Activated CD4-positive, alpha-beta T cell treated with anti-CD3 and anti-CD28 coated beads for 24 hours (primary cell): ENCODE measurements around the gene CORIN.
"Not testable (repeated sequence)": the region's sequence is repeated elsewhere in the genome, so short reads cannot be mapped to it uniquely, and the experiment has no call there.

Experiments used
- DNase-seq, 2 donors: peaks; one replicate each; pipeline ENCODE4 v3.0.0-alpha.2; 2020; ENCODE audit warnings: low read depth in 2 of 2

CORIN gene

DNA sequence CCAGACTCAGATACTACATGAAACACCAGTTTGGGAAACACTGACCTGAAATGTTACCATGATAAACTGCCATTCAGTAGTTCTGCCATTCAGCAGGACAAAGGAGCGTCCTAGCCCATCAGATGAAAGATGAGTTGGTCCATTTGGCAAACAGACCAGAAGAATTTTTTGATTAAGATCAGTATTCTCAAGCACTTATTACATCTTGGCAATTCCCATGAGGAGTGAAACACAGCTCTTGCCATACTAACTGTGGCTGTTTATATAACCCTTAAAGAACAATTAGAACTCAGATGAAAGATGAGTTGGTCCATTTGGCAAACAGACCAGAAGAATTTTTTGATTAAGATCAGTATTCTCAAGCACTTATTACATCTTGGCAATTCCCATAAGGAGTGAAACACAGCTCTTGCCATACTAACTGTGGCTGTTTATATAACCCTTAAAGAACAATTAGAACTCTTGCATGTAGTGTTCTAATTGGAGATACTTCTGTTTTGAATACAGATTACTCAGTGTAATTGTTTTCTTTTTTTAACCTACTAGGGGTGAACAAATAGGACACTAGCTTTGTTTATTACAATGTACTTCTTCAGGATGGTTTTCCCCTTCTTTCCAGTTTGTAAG is 146.0 kb downstream of the CORIN start:
- not testable (repeated sequence) for DNase-seq

DNA sequence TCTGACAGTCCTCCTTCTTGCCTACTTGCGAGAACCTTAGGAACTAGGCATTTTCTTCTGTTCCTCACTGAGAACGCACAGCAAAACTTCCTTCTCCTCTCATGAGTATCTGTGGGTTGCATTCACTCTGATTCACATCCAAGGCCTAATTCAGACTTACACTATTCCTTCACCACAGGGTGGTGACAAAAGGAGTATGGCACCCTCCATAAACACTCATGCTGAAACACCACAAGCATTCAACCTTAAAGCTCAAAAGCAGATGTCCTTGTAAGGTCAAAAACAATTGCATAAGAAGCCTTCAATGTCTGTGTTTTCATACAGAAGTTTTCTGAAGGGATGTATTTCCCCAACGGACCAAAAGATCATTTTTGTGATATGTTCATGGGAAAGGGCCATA is 147.3 kb downstream of the CORIN start:
- no peak for DNase-seq

DNA sequence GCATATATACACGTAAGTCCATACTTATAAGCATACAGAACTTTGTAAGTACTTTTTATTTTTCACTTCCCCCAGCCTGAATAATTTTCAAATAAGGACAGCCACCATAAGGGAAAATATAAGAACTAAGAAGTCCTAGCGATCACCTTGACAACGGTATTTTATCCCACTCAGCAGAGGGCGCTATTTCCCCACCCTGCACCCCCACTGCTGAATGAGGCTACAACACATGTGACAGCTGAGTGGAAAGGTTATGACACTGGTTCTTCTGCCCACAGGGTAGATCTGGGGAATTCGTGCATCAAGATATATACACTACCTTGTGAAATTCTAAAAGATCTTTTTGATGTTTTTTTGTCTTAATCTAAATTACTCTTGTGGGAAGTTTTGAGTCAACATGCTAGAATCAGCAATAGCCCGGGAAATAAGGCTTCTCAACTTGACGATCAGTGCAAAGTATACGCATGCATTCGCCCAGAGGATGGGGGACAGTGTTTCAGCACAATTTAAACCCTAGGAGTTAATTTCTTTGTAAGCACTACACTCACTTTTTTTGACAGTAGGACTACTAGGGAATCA is 151.5 kb downstream of the CORIN start:
- peak; percentile 46 to 57 for DNase-seq

DNA sequence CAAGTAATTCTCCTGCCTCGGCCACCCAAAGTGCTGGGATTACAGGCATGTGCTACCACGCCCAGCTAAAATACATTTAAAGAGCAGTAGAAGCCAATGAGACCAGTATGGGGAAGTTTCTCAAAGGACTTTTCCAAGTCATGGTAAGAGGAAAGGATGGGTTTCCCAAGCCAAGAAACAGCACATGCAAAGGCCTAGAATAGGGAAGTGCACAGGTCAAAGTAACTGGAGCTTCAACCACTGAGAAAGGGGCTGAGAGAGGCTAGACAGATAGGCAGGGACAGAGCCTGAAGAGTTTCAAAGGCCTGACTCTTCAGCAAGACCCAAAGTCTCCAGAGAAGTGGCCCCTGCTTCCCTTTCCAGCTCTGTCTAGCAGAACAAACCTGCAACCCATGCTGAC is 162.1 kb downstream of the CORIN start:
- DNase-seq, result no peak

DNA sequence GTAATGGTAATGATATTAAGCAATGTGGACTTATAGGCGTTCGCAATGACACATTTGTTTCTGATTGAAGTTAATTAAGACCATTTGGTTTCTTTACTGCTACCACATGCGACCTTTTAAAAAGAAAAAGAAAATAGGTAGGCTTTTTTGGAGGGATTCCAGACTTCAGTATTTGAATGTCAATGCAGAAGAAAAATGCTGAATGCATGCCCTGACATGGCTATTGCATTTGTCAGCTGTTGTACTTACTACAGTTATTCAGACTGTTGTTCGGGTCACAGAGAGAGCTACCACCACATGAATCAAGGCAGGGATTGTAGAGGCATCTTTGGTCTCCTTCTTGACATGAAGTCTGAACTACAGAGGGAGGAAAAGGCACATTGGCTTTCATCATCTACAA is 163.7 kb downstream of the CORIN start:
- no peak for DNase-seq

DNA sequence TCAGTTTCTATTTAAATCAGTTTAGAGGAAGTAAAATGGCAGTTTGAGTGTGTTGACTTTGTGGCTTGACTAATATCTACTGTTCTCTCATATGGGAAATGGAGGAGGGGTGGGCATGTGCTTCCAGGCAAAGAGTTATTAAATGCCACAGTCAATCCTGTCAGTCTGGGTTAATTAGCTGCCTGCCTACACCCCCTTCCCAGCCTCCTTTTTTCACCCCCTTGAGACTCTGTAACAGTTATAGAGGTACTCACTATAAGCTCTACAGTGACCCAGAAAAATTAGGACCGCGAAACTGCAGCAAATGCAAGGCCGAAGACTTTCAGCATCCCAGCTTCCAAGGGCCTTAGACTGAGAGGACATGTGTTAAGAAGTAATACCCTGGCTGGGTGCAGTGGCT is 165.2 kb downstream of the CORIN start:
- DNase-seq, result no peak

DNA sequence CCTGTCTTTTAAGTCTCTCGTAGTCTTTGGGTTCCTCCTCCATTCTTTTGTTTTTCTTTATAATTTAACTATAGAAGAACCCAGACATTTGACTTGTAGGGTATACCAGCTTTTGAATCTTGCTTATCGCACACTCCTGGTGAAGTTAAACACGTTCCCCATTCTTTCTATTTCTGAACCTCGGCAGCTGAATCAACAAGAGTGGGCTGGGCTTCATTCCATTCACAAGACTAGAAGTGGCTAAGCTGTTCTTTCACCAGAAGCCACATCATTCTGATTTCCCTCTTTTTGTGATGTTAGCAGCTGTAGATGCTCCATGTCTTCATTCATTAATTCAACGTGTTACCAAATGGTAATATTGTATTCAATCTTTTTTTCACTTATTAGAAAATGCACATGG is 167.9 kb downstream of the CORIN start:
- DNase-seq, result no peak

DNA sequence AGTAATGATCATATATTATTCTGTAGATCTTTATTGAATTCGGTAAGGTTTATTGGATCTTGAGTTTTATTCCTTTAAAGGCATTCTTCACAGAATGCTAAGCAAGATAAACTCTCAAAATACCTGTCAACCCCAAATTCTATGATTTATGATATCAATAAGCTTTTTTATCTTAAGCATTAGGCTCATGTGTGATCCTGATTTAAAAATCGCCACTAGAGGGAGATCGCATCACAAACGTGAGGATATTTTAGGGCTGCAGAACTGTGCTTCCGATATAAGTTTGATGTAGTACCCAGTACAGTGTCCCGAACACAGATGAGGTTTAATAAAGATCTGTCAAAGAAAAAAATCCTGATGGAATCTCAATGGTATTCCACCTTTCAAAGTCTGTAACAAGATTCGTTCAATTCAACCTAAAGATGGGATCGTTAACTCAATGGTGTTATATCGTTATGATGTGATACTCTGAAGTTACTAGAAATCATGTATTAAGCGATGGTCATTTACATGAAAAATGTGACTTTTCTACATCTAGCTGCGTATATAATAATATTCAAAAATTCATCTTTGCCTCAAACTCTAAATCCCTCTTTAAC is 169.0 kb downstream of the CORIN start:
- no peak for DNase-seq

DNA sequence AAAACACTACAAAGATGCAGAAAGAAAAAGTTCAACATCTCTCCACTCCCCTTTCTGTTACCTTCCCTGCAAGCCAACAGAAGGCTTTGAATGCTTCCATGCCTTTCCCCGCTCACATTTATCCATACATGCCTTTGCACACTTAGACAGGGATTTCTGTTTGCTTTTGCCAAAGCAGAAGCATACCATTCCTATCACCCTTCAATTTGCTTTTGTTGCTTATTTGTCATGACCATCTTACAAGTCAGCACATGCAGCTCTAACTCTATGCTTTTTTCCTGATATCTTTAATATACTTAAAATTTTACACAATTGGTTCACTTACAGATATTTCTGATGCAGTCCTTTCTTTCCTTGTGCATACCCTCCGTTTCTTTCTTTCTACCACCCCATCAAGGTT is 169.6 kb downstream of the CORIN start:
- DNase-seq, result no peak

DNA sequence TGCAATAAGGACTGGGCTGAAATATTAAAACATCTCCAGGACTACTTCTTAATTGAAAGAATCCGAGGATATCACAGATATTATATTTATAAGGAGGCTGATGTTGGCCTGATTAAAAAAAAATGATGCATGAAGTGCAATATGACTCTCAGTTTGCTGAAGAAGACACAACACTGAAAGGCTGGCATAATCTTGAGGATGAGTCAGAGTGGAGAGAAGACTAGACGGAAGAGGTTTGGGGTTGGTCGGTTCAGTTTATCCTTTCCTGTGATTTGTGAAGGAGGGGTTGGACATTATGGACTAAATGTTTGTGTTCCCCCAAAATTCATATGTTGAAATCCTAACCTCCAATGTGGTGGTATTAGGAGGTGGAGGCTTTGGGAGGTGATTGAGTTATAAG is 170.3 kb downstream of the CORIN start:
- DNase-seq, result no peak

DNA sequence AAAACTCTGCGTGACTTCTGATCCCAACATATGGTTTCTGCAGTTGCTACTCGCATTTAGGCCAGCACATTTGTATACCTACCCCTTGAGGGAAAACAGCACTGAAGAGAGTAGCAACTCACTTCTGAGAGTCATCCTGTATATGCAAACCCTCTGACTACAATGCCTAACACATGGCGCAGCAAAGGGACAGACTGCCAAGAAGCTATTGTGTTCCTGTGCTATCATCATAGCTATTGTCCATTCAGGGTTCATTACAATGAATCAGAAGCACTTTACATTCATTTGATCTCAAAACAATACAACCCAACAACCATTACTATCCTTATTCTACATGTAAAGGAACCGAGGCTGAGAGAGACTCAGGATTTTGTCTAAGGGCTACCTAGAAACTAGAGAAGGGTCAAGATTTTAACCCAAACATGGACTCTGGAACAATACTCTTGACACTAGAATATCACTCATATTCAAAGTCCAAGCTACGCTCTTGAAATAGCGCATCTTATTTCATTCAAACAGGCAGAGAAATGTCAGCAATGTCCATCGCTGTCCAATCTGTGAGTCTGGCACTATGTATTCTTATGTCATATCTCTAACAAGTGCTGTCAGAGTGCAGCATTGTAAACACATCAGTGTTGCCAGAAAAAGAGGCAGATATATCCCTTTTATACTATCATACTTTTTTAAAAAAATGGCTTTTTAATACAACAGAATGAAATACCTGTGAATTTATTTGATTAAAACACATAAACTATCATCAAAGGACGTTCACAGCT is 173.6 kb downstream of the CORIN start:
- DNase-seq, result no peak

DNA sequence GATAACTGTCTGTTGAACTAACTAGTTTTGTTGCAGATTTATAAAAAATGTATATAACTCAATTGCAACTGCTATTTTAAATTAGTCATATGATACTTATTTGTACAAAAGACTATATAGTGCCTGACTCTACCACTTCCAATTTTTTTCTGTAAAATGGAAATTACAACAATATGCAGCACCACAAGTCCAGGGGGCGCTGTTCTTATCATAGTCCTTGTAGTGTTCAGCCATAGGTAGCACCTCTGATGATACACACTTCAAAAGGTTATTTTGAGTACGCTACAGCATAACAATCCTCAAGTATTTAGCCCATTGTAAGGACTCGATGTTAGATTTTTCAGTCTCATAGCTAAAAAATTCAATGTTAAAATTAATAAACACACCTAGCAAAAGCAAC is 174.9 kb downstream of the CORIN start:
- DNase-seq, result peak in 1 of 2 donors; percentile 9

DNA sequence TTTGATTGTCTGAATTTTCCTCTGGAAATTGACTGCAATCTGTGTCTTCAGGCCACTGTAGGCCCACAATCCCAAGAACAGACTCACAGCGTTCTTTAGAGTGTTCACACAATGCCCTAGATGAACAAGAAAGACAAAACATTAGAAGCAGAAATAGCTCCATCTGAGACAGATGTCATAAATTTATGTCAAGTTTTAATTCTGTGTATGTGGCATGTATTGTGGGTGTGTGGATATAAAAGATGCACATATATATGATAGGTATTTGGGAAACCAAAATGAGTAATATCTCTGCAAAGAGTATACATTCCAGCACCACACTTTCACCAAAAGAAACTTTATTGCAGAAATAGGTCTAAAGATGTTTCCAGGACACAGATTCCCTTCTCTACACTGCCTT is 176.1 kb downstream of the CORIN start:
- no peak for DNase-seq

DNA sequence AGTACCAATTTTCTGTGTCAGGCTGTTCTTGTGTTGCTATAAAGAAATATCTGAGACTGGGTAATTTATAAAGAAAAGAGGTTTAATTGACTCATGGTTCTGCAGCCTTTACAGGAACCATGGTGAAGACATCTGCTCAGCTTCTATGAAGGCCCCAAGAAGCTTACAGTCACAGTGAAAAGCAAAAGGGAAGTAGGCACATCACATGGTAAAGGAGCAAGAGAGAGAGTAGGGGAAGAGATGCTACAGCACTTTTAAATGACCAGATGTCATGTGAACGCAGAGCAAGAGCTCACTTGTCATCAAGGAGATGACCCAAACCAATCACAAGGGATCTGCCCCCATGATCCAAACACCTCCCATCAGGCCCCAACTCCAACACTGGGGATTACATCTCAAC is 178.5 kb downstream of the CORIN start:
- DNase-seq, result no peak

DNA sequence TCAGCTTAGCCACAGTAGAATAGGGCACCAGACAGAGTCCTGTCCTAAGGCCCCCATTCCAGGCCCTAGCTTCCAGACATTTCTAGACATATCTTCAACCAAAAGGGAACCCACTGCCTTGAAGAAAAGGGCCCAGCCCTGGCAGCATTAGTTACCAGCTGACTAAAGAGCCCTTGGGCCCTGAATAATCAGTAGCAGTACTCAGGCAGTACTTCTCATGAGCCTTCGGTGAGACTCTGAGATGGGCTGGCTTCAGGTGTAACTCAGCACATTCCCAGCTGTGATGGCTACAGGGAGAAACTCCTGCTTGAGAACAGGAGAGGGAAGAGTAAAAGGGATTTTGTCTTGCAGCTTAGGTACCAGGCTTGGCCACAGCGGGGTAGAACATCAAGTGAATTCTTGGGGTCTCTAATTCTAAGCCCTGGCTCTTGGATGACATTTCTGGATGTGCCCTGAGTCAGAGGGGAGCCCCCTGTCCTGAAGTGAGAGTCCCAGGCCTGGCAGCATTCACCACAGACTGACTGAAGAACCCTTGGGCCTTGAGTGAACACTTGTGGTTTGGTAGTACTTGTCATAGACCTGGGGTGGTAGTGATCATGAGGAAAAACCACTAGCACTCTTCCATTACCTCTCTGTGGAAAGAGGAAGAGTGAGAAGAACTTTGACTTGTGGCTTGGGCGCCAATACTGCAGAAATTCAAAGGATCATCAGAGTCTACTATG is 182.7 kb downstream of the CORIN start:
- DNase-seq, result no peak

DNA sequence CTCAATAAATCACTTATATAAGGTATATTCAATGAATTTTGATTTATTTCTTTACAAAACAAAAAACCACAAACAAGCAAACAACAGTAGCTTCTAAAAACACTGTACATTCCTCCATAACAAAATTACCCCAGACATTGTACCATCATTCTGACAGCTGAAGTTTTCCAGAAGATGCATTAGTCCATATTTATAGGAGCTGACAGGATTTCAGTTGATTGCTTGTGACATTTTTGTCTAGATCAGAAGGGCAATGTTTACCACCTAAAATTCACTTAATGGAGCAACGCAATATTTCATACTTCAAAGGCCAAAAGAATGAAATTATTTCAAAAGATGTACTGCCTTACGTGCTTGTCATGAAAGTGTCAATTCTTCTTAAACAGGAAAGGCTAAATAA is 185.8 kb downstream of the CORIN start:
- DNase-seq, result no peak

DNA sequence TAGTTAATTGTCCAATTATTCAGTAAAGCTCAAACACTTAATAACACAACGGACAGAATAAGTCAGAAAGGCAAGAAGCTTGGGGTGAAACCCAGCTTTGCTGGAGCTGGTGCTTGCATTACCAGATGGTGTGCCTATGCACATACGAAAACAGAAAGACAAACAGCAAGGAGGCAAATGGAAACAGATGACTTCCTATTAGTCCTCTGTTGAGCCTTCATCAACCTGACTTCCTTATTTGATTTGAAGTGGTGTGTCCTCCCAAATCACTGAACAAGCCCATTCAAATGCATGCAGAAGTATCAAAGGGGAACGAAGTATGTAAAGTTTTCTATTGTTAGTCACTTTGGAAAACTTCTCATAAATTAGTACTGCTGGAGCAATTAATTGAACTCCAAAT is 186.6 kb downstream of the CORIN start:
- no peak for DNase-seq

DNA sequence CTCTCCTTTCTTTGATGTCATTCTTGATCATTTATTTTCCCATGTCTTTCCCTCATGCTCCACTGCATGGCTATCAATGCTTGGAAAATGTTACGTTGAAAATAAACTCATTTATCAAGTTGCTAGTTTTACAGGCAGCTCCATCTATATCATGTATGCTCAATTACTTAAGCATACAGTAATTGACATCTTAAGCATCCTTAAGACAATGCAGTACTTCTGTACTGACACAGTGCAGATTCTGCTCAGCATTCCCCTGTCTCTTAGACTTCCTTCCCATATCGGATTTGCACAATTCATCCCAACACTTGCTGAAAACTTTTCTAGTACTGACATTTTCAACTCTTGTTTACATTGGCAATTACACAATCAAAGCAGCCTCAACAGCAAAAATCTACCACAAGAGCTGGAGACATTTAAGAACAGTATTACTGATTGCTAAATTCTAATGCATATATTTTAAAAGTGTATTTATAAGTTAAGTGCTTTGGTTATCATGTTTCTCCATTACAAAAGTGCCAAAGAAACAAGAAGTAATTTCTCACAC is 187.2 kb downstream of the CORIN start:
- no peak for DNase-seq

DNA sequence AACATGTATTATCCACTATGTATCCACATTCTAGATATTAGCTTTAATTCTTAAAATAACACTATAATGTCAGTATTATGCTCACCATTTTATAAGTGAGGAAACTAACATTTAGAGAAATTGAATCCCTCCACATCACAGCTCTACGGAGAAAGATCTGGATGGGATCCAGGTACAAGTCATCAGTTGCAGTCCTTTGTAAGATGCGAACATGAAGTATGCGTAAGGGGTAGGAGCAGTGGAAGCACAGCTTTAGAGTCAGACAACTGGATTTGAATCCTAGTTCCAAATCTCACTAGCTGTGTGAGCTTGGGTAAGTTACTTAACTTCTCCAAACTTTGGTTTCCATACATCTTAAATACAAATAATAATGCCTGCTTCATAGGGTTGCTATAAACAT is 190.3 kb downstream of the CORIN start:
- no peak for DNase-seq

DNA sequence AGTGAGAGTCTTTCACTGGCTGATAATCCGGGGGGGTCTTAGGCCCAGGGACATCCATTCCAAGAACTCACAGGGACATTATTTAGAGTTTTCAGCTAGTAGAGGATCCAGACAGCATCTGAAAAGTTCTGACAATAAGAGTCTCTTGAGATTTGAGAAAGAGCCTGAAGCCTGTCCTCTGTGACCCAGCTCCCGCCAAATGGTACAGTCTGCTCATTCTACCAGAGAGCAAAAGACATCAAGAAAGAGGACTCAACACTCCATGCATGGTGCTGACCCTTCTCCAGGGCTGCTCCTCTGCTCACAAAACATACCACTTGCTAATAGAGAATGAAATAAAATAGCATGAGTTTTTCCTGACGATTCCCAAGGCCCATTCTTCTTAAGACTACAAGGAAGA is 190.8 kb downstream of the CORIN start:
- DNase-seq, result no peak

DNA sequence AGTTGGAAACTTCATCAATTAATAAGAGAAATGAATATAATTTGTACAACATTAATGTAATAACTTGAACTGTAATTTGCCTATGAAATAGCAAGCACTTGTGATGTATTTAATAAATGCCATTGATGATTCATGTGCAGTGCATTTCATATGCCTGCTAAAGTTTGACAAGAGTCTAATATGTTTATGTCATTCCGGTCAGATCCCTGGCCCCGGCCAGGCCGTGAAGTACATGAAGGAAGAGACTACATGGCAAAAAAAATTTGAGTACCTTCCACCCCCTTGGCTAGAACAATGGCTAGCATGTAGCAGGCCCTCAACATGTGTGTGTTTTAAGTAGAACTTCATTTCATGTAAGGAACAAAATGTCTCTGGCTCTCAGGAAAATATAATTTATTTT is 191.5 kb downstream of the CORIN start:
- no peak for DNase-seq

DNA sequence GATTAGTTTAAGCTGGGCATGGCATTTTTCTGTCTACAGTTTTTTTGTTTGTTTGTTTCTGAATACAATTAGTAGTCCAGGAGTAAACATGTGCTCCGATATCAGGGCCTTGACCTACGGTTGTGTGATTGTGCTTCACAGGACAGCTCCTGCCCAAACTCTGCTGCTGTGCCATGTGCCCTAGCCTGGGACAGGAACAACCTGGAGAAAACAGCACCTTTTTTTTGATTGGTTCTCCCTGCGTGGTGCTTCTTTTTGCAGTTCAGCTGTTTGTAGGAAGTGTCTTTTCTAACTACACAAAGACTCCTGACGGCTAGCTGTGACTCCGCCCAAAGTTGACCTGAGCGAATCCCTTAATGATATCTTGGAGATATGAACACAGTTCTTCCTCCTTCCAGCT is 194.0 kb downstream of the CORIN start:
- DNase-seq, result no peak
